Erythroblast (primary cell): Measurements from ENCODE around the gene YAP1.

ENCODE experiments used
- GATA1 ChIP-seq: IDR thresholded peaks from 2 replicates; pipeline ENCODE4 v1.6.1; 2011; ENCODE audit warnings: low read depth, mild to moderate bottlenecking, control low read depth, low read length, moderate library complexity
- POLR2A ChIP-seq: IDR thresholded peaks from 2 replicates; pipeline ENCODE4 v1.6.1; 2011; ENCODE audit warnings: mild to moderate bottlenecking, low read length

GRCh38 chr11:102241026-102241425, 130.8 kb downstream of the YAP1 start:
- TF ChIP-seq POLR2A (no peak), GATA1 (no peak)
